Mucosa of descending colon (tissue), 3 donors: Measurements from ENCODE around the gene TMCC1. TPM values are rescaled to one million over a fixed set of nuclear protein-coding genes. Genes with fewer than 3 reads are reported as not detected.
"Not testable (repeated sequence)": the region's sequence is repeated elsewhere in the genome, so short reads cannot be mapped to it uniquely, and the experiment has no call there.

Source experiments
- ATAC-seq: fragments of 200-7000 bp; cut with Tn5 transposase; one replicate; pipeline ENCODE4 v1.9.1; 2020; ENCODE audit warnings: mild to moderate bottlenecking, moderate library complexity
- DNase-seq, 3 donors: peaks; one replicate each; pipeline ENCODE4 v3.0.0-alpha.2; 2020
- H3K36me3 ChIP-seq: fragments of 200-600 bp; one replicate; pipeline ENCODE4 v1.8.0; 2021; ENCODE audit warnings: low read depth, mild to moderate bottlenecking
- H3K4me1 ChIP-seq: fragments of 200-600 bp; one replicate; pipeline ENCODE4 v1.8.0; 2021; ENCODE audit warnings: low read depth, mild to moderate bottlenecking
- H3K4me3 ChIP-seq: fragments of 200-600 bp; one replicate; pipeline ENCODE4 v1.8.0; 2021; ENCODE audit warnings: mild to moderate bottlenecking
- H3K9me3 ChIP-seq: fragments of 200-600 bp; one replicate; pipeline ENCODE4 v1.8.0; 2021; ENCODE audit warnings: mild to moderate bottlenecking
- intact Hi-C, 2 donors: fragments of 100-400 bp; cut with DNase I in 1 of 2; cut with micrococcal nuclease in 1 of 2; formaldehyde crosslinking; loops; one replicate each; pipeline versions ENCODE4 v1.11.0 to v1.11.1; 2022; cut with DNase I, micrococcal nuclease
- total RNA-seq, 3 donors: library from RNA; stranded (reverse); fragmentation: NEBNext Ultra II Directional in 2 of 3; extraction: Animal tissue kit (Norgen Biotek cat#: 25700) in 2 of 3; gene quantifications; one replicate each; pipeline versions ENCODE4 v1.2.1 to v1.2.4, GENCODE V29; 2021 to 2023
- TF ChIP-seq, protein P1 (sequence below): fragments of 200-600 bp; IDR thresholded peaks from one replicate; pipeline ENCODE4 v1.8.0; 2022; ENCODE audit warnings: antibody characterized with exemption, mild to moderate bottlenecking
- donor health status: DM: no; HTN: no; CAD: no; lungs with moderate emphysema.
- donor health status: DM: no; HTN: no; CAD: no.
- donor health status: DM: no; HTN: yes; CAD: no.

The TMCC1 gene
- total RNA-seq, 3 donors from 2014 or later, result 28.6 to 58.7 (median 28.9) TPM

DNA sequence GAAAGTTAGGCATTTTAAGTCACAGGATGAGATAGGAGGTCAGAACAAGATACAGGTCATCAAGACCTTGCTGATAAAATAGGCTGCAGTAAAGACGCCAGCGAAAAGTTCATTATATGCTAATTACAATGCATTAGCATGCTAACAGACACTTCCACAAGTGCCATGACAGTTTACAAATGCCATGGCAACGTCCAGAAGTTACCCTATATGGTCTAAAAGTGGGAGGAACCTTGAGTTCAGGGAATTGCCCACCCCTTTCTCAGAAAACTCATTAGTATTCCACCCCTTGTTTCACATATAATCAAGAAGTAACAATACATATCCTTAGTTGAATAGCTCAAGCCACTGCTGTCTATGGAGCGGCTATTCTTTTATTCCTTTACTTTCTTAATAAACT, 194.3 kb downstream of the TMCC1 start:
- TF ChIP-seq, protein P1, sequence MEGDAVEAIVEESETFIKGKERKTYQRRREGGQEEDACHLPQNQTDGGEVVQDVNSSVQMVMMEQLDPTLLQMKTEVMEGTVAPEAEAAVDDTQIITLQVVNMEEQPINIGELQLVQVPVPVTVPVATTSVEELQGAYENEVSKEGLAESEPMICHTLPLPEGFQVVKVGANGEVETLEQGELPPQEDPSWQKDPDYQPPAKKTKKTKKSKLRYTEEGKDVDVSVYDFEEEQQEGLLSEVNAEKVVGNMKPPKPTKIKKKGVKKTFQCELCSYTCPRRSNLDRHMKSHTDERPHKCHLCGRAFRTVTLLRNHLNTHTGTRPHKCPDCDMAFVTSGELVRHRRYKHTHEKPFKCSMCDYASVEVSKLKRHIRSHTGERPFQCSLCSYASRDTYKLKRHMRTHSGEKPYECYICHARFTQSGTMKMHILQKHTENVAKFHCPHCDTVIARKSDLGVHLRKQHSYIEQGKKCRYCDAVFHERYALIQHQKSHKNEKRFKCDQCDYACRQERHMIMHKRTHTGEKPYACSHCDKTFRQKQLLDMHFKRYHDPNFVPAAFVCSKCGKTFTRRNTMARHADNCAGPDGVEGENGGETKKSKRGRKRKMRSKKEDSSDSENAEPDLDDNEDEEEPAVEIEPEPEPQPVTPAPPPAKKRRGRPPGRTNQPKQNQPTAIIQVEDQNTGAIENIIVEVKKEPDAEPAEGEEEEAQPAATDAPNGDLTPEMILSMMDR, result no peak
- H3K9me3 ChIP-seq, result no peaks in the 10 kb centered on the region
- DNase-seq (no peak), ATAC-seq (no peak)
- H3K36me3 ChIP-seq, result no peaks in the 10 kb centered on the region
- no peak overlapping the region for H3K4me3 ChIP-seq
- intact Hi-C loops, result no loop called here
- H3K4me1 ChIP-seq, result no peaks in the 10 kb centered on the region

DNA sequence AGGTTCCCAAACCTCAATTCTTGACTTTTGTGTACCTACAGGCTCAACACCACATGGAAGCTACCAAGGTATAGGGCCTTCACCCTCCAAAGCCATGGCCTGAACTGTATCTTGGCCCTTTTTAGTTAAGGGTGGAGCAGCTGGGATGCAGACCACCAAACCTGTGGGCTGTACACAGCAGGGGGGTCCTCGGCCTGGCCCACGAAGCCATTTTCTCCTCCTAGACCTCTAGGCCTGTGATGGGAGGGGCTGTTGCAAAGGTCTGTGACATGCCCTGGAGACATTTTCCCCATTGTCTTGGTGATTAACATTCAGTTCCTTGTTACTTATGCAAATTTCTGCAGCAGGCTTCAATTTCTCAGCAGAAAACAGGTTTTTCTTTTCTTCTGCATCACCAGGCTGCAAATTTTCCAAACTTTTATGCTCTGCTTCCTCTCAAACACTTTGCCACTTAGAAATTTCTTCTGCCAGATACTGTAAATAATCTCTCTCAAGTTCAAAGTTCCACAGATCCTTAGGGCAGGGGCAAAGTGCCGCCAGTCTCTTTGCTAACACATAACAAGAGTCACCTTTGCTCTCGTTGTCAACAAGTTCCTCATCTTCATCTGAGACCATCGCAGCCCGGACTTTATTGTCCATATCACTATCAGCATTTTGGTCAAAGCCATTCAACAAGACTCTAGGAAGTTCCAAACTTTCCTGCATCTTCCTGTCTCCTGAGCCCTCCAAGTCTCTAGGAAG, 196.1 kb downstream of the TMCC1 start:
- intact Hi-C loops, result no loop called here
- Histone ChIP-seq H3K4me1 (no peaks in the 10 kb centered on the region), H3K36me3 (no peaks in the 10 kb centered on the region), H3K4me3 (no peak overlapping the region), H3K9me3 (no peaks in the 10 kb centered on the region)
- DNase-seq (no peak), ATAC-seq (no peak)
- TF ChIP-seq, protein P1, result no peak

- H3K4me1 ChIP-seq, intact Hi-C loops, H3K4me3 ChIP-seq, H3K36me3 ChIP-seq, H3K9me3 ChIP-seq, DNase-seq, ATAC-seq: not testable (repeated sequence)
Observed at GRCh38 chr3:129696430-129696829, 197.1 kb downstream of the TMCC1 start.

- TF ChIP-seq, protein P1, result no peak
- no peaks in the 10 kb centered on the region for H3K4me1 ChIP-seq
- intact Hi-C loops, result no loop called here
- ATAC-seq, result no peak
- no peaks in the 10 kb centered on the region for H3K9me3 ChIP-seq
- H3K36me3 ChIP-seq, result no peaks in the 10 kb centered on the region
- no peak overlapping the region for H3K4me3 ChIP-seq
- DNase-seq, result no peak
Observed at GRCh38 chr3:129695230-129695629, 198.3 kb downstream of the TMCC1 start.

DNA sequence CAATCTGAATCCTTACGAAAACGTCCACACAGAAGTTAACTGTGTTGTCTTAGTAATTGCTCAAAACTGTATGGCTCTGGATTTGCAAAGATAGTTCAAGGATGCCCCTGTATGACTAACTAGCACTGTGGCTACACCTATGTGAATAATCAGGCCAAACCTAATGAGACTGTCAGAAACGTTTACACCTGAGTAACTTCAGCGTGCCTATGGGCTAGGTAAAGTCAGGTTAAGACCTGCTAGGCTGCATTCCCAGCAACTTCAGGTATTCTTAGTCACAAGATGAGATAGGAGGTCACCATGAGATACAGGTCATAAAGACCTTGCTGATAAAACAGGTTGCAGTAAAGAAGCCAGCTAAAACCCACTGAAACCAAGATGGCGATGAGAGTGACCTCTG, 199.3 kb downstream of the TMCC1 start:
- H3K4me3 ChIP-seq, result no peak overlapping the region
- intact Hi-C loops, result no loop called here
- DNase-seq (no peak), ATAC-seq (no peak)
- no peaks in the 10 kb centered on the region for H3K4me1 ChIP-seq
- no peaks in the 10 kb centered on the region for H3K36me3 ChIP-seq
- no peaks in the 10 kb centered on the region for H3K9me3 ChIP-seq
- TF ChIP-seq, protein P1, result no peak

DNA sequence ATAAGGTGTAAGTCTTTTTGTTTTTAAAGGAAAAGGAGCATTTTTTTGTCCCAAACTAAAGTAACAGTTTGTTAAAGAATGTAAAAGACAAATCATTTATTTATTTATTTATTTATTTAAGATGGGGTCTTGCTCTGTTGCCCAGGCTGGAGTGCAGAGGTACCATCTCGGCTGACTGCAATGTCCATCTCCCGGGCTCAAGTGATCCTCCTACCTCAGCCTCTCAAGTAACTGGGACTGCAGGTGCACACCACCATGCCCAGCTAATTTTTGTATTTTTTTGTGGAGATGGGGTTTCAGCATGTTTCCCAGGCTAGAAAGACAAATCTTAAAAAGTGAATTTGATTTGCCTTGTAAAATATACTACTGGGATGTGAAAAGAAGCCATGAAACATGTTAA, 200.8 kb downstream of the TMCC1 start:
- no peak overlapping the region for H3K4me3 ChIP-seq
- ATAC-seq (no peak), DNase-seq (no peak)
- no peaks in the 10 kb centered on the region for H3K9me3 ChIP-seq
- TF ChIP-seq, protein P1, result no peak
- no peaks in the 10 kb centered on the region for H3K4me1 ChIP-seq
- H3K36me3 ChIP-seq, result no peaks in the 10 kb centered on the region
- intact Hi-C loops, result no loop called here
